Hippocampal formation (tissue), 2 donors: ENCODE measurements around the gene LARGE2.
A peak's percentile ranks its signal among the peaks of the same experiment; 100 is the strongest.
"Not testable (repeated sequence)": the region's sequence is repeated elsewhere in the genome, so short reads cannot be mapped to it uniquely, and the experiment has no call there.

Experiments
- DNase-seq, 2 donors: peaks; one replicate each; lab custom pipeline; 2025; lab: John Stamatoyannopoulos, UW

The LARGE2 gene

DNA sequence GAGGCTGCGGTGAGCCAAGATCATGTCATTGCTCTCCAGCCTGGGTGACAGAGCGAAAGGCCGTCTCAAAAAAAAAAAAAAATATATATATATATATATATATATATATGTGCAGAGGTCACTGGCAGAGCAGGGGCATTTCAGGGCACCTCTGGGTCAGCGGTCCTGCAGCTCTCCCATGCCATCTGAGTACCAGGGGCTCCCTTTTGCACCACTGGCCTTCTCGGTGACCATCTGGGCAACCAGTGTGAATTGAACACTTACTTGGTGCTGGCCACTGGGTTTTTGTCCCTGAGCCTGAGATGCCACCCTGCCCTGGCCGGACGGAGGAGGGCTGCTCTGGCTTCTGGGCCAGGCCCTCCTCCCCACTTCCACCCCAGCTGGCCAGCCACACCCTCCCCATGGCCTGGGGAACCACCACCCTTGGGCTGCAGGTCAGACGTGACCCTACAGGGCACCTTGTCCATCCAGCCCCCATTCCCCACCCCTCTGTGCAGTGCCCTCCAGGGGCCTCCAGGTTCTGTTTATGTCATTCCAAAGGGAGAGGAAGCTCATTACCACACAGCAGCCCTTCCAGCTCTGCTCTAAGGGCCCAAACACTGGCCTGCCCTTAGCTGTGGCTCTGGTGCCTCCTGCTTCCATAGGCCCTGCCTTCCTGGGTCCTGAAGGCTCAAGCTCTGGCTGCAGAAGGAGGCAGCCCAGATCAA, 26.8 kb upstream of the LARGE2 start:
- no peak for DNase-seq

DNA sequence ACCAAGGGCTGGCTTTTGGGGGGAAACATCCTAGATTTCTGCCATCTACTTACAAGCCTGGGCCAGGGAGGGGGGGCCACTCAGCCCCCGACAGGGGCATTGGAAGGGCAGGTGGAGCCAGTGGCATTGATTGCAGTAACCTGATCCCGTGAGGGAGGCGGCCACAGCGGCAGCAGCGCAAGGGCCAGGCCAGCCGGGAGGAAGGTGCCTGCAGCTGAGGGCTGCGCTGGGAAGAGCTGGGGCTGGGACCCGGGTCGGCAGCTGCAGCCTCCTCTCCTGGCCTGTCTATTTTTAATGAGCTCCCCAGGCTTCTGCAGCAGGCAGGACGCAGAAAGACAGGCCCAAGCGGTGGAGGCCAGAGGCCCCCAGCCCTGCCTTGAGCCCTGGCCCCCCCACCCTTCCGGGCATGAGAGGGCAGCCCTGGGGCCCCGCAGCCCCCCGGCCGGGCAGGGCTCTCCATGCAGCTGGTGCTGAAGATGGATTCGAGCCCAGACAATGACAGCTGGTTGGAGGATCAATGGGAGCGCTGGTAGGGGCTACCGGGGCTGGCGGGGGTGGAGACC, 26.0 kb upstream of the LARGE2 start:
- no peak for DNase-seq

DNA sequence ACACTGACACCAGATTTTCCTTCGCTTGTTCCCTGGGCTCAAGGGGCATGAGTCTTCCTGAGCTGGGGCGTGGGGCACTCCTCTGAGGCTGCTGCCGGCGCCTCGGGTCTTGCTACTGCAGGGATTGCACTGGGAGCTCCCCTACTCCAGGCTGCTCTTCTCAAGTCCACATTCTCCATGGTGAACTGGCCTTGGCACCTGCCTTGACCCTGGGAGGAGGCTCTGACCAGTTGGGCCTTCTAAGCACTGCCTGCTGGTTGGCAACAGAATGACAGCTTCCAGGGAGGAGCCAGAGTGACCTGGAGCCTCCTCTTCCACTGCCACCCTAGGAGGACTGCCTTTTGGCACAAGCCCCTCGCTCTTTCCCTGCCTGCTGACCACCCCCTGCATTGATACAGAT, 24.9 kb upstream of the LARGE2 start:
- DNase-seq, result no peak

DNA sequence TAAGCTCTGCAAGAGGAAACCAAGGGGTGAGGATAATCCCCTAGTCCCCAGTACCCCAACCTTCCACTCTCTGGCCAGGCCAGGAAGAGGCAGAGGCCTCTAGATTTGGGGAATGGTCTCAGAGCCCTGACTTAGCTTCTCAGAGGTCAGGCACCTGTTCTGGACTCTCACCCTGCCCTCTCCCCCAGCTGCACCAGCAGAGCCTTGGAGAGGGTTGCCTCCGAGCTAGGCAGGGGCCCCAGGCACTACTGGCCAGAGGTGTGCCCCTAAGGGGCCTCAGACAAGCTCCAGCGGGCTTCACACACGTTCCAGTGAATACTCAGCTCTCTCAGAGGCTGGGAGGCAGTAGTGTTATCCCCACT, 23.4 kb upstream of the LARGE2 start:
- no peak for DNase-seq

DNA sequence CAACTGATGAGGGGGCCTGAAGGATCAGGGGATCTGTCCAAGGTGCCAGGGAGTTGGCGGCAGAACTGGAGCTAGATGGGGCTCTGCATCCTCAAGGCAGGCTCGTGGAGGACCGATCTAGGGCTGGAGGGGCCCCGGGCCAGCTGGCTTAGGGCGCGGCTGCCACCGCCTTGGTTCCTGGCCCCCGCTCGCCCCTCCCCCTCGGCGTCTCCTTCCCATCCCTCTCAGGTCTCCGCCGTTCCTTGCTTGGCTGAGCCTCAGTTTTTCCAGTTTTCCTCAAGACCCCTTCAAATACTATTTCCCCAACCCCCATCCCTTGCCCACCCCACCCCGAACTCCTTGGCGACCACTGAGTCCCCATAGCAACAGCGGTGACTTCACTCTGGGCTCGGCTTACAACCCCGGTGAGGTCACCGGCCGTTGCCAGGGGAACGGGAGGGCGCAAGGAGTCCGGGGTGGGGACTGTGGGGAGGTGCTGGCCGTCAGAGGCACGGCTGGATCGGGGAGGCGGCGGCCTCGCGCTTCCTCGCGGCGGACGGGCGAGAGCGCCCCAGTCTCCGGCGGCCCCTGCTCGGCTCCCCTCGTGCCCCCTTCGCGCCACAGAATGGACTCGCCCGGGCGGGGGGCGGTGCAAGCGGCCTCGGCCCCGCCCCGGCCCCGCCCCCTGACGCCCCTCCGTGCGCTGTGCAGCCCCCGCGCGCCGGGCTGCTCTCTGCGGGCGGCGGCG, 22.8 kb upstream of the LARGE2 start:
- peak; percentile 84 to 86 for DNase-seq

DNA sequence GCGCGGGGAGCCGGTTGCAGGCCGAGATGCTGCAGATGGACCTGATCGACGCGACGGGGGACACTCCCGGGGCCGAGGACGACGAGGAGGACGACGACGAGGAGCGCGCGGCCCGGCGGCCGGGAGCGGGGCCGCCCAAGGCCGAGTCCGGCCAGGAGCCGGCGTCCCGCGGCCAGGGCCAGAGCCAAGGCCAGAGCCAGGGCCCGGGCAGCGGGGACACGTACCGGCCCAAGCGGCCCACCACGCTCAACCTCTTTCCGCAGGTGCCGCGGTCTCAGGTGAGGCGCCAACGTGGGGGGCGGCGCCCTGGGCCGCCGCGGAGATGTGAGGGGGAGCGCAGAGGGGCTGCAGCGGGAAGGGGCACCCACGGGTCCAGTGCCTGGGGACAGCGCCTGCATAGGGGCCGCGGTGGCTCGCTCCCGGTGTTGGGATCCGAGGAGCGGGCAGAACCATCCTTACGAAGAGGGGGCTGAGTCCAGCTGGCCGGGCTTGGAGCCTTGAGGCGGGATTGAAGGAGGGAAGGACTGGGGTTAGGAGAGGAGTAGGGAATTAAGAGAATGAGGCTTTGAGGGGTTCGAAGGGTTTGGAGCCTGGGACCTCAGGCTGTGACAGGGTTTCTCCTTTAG, 22.2 kb upstream of the LARGE2 start:
- DNase-seq, result not testable (repeated sequence)

DNA sequence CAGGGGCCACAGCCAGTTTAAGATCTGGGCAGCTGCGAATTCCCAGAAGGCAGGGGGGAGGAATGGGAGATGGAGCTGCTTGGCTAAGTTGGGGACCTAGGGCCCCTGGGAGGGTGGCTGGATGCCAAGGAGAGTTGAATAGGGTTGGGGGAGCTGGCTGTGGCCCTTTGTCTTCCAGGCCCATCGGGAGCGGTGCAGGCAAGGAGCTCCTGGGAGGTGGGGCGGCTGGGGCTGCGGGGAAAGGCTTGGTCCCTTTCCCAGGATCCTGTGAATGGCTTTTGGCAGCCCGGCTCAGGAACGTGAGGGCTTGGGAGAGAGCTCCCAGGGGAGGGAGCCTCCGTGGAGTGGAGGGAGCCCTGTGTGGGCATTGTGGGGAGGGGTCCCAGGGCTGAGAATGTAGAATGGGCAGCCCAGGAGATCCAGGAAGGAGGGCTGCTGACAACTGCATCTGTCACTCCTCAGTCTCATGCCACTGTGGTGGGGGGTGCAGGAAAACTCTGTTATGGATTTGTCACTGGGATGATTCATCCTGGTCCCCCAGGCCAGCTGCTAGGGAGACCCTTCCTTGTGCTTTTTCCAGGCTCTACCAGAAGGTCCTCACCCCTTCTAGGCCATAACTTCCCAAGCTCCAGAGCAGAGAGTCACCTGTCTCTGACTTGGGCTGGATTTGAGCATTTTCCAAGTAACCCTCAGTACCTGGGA, 21.4 kb upstream of the LARGE2 start:
- DNase-seq, result peak; percentile 51 to 62

DNA sequence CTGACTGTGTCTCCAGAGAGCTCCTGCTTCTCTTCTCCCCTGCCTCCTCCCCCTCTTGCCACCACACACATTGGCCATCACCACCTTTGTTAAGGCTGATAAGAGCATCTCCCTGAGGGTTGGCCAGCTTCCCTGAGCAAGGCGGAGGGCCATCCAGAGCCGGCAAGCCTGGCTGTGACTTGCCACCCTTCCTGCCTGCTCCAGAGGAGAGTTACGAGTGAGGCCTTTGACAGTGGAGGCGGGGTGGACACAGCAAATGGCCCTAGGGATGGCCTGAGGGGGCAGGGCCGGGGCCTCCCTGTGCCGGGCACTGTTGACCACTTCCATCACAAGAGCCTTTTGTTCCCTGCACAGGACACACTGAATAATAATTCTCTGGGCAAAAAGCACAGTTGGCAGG, 20.8 kb upstream of the LARGE2 start:
- DNase-seq, result peak; percentile 84 to 85

DNA sequence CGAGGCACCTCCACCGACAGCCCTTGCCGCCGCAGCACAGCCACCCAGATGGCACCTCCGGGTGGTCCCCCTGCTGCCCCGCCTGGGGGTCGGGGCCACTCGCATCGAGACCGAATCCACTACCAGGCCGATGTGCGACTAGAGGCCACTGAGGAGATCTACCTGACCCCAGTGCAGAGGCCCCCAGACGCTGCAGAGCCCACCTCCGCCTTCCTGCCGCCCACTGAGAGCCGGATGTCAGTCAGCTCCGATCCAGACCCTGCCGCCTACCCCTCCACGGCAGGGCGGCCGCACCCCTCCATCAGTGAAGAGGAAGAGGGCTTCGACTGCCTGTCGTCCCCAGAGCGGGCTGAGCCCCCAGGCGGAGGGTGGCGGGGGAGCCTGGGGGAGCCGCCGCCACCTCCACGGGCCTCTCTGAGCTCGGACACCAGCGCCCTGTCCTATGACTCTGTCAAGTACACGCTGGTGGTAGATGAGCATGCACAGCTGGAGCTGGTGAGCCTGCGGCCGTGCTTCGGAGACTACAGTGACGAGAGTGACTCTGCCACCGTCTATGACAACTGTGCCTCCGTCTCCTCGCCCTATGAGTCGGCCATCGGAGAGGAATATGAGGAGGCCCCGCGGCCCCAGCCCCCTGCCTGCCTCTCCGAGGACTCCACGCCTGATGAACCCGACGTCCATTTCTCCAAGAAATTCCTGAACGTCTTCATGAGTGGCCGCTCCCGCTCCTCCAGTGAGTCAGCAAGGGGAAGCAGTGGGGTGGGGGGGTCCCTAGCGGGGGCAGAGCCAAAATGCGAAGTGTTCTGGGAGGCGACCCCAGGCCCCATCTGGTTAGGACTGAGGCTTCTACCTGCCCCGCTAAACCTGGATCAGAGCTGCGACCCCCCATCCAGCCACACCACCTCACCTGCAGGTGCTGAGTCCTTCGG, 19.7 kb upstream of the LARGE2 start:
- no peak for DNase-seq

DNA sequence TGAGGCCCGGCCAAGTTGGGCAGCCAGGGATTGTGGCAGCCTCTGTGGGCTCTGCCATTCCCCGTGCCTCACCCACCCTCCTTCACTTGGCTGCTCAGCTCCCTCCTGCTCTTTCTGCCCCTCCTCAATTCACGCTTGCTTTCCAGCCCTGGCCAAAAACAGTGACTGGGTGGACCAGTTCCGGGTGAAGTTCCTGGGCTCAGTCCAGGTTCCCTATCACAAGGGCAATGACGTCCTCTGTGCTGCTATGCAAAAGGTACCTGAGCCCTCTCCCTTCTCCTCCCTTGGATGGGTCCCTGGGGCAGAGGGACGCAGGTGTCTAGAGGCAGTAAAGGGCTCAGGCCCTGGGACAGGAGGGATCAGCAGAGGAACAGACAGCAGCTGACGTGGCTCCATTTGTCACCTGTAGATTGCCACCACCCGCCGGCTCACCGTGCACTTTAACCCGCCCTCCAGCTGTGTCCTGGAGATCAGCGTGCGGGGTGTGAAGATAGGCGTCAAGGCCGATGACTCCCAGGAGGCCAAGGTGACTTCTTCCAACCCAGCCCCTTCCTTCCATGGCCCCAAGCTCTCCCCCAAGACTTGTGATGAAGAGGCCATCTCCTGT, 18.0 kb upstream of the LARGE2 start:
- no peak for DNase-seq

DNA sequence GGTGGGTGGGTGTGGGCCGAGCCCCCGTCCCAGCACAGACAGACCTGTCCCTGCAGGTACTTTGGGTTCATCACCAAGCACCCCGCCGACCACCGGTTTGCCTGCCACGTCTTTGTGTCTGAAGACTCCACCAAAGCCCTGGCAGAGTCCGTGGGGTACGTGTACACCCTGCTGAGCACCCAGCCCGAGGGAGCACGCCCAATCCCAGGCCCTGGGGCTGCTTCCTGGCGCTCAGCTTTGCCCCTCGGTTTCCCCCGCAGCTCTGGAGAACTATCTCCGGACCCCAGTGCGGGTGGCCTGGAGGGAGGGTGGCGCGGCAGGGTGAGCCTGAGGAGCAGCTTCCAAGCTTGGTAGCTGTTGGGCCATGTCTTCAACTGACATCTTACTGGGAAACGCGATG, 17.4 kb upstream of the LARGE2 start:
- no peak for DNase-seq

DNA sequence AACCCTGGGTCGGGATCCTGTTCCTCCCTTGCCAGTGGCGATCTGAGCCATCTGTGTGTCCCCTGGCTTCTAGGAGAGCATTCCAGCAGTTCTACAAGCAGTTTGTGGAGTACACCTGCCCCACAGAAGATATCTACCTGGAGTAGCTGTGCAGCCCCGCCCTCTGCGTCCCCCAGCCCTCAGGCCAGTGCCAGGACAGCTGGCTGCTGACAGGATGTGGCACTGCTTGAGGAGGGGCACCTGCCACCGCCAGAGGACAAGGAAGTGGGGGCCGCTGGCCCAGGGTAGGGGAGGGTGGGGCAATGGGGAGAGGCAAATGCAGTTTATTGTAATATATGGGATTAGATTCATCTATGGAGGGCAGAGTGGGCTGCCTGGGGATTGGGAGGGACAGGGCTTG, 16.9 kb upstream of the LARGE2 start:
- DNase-seq, result not testable (repeated sequence)

DNA sequence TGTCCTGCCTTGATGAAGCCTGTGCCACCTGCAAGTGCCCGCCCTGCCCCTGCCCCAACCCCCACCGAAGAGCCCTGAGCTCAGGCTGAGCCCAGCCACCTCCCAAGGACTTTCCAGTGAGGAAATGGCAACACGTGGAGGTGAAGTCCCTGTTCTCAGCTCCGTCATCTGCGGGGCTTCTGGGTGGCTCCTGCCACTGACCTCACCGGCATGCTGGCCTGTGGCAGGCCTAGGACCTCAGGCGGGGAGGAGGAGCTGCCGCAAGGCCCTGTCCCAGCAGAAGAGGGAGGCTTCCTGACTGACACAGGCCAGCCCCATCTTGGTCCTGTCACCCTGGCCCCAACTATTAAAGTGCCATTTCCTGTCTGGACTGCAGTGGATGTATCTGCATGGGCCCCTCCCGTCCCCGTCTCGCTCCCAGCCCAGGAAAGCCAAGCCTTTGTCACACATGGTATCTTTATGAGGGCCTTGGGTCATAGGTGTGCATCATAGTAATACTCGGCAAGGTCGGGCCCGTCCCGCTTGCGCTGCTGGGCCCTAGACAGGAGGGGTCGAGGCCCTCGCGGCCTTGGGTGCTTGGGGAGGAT, 16.3 kb upstream of the LARGE2 start:
- no peak for DNase-seq

DNA sequence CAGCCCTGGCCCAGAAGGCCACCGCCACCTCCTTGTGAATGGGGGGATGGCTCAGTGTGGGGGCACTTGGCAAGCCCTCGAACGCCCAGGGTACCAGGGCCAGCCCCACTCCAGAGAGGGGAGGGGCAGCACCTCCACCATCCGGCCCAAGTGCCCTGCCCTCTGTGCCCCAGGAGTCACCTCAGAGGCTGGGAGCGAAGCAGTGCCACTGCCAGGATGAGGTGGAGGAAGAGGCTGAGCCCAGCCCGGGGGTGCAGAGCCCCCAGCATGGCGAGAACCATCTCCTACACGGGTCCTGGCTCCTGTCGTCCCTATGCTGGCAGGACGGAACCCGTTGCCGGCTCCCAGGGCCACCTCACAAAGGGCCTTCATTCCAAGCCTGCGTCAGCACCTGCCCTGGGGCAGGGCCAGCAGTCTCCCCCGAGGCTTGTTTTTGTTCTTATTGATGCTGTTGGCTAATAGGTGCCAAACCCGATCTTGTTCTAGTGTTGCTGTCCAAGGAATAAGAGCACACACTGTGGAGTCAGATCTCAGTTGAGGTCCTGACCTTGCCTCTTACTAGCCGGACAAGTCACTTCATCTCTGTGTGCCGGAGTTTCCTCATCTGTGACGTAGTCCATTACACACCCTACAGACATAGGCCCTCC, 15.4 kb upstream of the LARGE2 start, which contains the start of gene FREY1:
TSS of gene FREY1 (minus strand) at position 307 of the 647 bp plus-strand sequence. CDS start at position 281, 26 bp downstream.
- no peak for DNase-seq

DNA sequence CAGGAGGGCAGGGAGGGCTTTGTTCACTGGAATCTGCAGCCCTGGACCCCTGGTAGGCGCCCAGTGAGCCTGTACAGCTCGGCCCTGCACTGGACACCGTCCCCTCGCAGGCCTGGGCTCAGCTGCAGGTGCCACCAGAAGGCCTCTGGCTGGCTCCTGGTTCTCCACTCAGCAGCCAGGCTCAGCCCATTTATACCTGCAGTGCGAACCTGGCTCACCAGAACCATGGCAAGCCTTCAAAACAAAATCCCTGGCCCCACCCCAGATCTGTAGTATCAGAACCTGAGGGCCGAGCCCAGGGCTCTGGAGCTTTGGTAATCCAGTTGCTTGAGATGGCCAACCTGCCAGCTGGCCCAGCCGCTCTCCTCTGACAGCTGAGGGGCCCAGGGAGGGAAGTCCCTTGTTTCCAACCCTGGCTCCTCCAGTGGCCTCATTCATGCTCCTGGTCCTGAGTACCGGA, 14.5 kb upstream of the LARGE2 start:
- no peak for DNase-seq

DNA sequence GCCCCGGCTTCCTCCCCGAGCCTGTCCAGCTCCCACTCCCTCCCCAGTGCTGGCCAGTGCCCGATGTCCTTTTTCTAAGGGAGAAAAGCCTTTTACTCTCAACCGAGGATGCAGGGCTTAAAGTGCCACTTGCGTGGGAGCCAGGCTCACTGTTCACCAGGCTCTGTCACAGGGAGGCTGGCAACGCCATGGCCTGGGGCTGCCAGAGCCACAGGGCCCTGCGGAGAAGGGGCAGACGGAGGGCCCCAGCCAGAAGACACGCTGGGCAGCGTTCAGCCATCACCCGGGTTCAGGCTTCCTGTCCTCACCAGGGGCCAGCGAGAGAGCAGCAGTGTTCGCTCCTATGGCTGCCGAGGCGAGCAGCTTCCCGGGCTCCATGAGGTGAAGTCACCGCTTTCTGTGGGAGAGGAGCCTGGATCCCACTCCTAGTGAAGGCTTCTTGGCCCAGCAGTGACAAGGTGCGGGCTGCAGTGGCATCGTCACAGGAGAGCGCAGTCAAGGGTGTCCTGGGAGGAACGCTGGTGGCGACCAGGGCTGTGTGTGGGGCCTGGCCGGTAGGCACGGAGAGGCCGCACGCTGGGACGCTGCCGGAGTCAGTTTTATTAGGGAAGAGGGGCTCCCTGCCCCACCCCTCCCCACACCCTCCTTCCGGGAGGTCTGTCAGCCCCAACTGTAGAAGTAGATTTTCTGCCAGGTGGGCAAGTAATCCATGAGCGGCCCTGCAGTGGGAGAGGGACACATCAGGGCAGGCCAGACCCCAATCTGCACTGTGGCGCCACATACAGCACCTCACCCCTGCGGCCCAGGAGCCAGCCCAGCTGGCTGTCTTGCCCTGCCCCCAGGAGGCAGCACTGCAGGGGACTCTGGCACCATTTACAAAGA, 12.6 kb upstream of the LARGE2 start:
- DNase-seq, result no peak

DNA sequence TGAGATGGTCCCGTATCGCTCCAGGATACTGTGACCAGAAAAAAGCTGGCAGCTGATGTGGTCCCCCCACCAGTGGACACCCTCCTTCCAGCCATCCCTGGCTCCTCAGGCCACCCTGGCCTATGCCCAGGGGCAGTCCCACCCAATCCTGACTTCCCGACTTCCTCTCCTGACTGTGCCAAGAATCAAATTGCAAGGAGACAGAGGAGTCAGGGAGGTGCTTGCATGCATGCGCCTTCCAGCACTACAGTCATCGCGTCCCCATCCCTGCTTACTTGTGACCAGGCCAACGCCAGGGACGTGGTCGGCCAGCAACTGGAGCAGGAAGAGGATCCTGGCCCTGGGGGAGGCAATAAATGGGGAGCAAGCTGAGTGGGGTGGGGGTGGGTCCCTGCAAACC, 11.8 kb upstream of the LARGE2 start:
- no peak for DNase-seq

DNA sequence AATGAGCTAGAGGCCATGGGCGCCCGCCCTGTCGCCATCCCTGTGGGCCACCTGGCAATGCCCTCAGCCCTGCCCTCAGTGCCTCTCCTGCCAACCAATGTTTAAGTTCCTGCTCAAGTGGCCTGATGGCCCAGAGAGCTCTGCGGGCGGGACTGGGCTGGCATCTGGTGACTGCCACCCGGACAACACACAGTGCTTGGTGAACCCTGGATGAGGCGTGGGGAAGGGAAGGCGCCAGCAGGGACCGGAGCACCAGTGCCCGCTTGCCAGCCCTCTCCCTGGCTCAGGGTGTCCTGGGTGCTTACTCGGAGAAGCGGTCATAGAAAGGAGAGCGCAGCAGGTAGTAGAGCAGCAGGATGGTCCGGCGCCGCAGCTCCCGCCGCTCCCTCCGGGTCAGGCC, 8.9 kb upstream of the LARGE2 start:
- no peak for DNase-seq
